Karpas-422 (cell line): Measurements from ENCODE around the gene PHLPP1. TPM values are rescaled to one million over a fixed set of nuclear protein-coding genes. Genes with fewer than 3 reads are reported as not detected.

Source experiments
- DNase-seq: peaks from one replicate; pipeline ENCODE4 v3.0.0-alpha.2; 2015
- H2AFZ ChIP-seq: fragments of 200-600 bp; sonication (generic); 2 replicates; pipeline ENCODE4 v1.6.1; 2014; ENCODE audit warnings: antibody characterized with exemption, low read length, mixed read lengths
- H3K27ac ChIP-seq: fragments of 200-600 bp; sonication (generic); 2 replicates; pipeline ENCODE4 v1.5.1; 2014; ENCODE audit warnings: mild to moderate bottlenecking, low read length, moderate library complexity
- H3K27me3 ChIP-seq: fragments of 200-600 bp; sonication (generic); 2 replicates; pipeline ENCODE4 v1.6.1; 2014; ENCODE audit warnings: low read length, mixed read lengths
- H3K36me3 ChIP-seq: fragments of 200-600 bp; sonication (generic); 2 replicates; pipeline ENCODE4 v1.6.1; 2014; ENCODE audit warnings: low read length, mixed read lengths; ENCODE audit not compliant: insufficient read depth
- H3K4me1 ChIP-seq: fragments of 200-600 bp; sonication (generic); 2 replicates; pipeline ENCODE4 v1.6.1; 2014; ENCODE audit warnings: mild to moderate bottlenecking, low read length, mixed read lengths
- H3K4me2 ChIP-seq: fragments of 200-600 bp; sonication (generic); 2 replicates; pipeline ENCODE4 v1.6.1; 2014; ENCODE audit warnings: low read length, low read depth, mild to moderate bottlenecking; ENCODE audit not compliant: poor library complexity, severe bottlenecking
- H3K4me3 ChIP-seq: fragments of 200-600 bp; sonication (generic); 2 replicates; pipeline ENCODE4 v1.5.1; 2014; ENCODE audit warnings: mild to moderate bottlenecking, antibody characterized with exemption, low read length, mixed read lengths
- H3K79me2 ChIP-seq: fragments of 200-600 bp; sonication (generic); 2 replicates; pipeline ENCODE4 v1.6.1; 2014; ENCODE audit warnings: mild to moderate bottlenecking, low read length, mixed read lengths
- H3K9ac ChIP-seq: fragments of 200-600 bp; sonication (generic); 2 replicates; pipeline ENCODE4 v1.6.0; 2014; ENCODE audit warnings: low read length
- H3K9me2 ChIP-seq: fragments of 200-600 bp; sonication (generic), shearing (Covaris generic); replicated peaks from 2 replicates; pipeline ENCODE4 v1.6.0; 2014; ENCODE audit warnings: mild to moderate bottlenecking, low read length, moderate library complexity; ENCODE audit not compliant: insufficient read depth
- H3K9me3 ChIP-seq: fragments of 300-700, 200-600 bp; sonication (generic); 2 replicates; pipeline ENCODE4 v1.6.1; 2014; ENCODE audit warnings: low read length, mixed read lengths
- H4K20me1 ChIP-seq: fragments of 200-600 bp; sonication (generic); 2 replicates; pipeline ENCODE4 v1.6.1; 2014; ENCODE audit warnings: mild to moderate bottlenecking, antibody characterized with exemption, low read length, low read depth; ENCODE audit not compliant: insufficient read depth
- total RNA-seq: library from RNA; depleted of rRNA; stranded (reverse); fragments of >200 nt; shearing (Covaris generic); gene quantifications from 2 replicates; pipeline ENCODE4 v1.2.3, GENCODE V29; 2014; ENCODE audit warnings: low replicate concordance

PHLPP1 gene
- total RNA-seq, 1 experiment from 2014 or later, result 6.3 TPM

DNA sequence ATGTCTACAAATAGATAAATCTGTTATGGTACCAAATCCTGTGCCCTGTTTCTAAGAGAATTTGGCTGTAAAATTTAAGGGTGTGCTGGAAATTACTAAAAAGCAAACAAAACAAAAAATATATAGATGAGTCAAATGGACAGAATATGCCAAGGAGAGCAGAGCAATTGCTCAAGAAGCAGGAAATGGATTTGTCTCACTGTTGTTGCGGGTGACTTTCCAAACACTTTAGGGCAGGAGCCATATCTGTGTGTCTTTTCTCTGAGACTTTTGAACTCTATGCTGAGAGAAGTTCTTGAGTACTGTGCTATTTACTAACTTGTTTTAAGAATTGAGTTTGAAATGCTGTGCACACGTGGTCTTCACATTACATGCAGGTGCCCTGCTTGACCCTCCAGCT, 221.7 kb downstream of the PHLPP1 start:
- no peak overlapping the region for H3K27ac ChIP-seq
- no peak overlapping the region for H3K9ac ChIP-seq
- H3K4me1 ChIP-seq, result peaks cover 13% of the 10 kb centered on the region
- no peaks in the 10 kb centered on the region for H3K27me3 ChIP-seq
- no peak overlapping the region for H2AFZ ChIP-seq
- no peaks in the 10 kb centered on the region for H3K9me3 ChIP-seq
- no peaks in the 10 kb centered on the region for H3K79me2 ChIP-seq
- H3K36me3 ChIP-seq, result no peaks in the 10 kb centered on the region
- no peaks in the 10 kb centered on the region for H3K9me2 ChIP-seq
- H3K4me3 ChIP-seq, result no peak overlapping the region
- H4K20me1 ChIP-seq, result no peaks in the 10 kb centered on the region
- H3K4me2 ChIP-seq, result no peak overlapping the region
- DNase-seq, result no peak

- H3K4me2 ChIP-seq, result no peak overlapping the region
- no peaks in the 10 kb centered on the region for H3K79me2 ChIP-seq
Measured at GRCh38 chr18:62938006-62938405, 222.7 kb downstream of the PHLPP1 start.

DNA sequence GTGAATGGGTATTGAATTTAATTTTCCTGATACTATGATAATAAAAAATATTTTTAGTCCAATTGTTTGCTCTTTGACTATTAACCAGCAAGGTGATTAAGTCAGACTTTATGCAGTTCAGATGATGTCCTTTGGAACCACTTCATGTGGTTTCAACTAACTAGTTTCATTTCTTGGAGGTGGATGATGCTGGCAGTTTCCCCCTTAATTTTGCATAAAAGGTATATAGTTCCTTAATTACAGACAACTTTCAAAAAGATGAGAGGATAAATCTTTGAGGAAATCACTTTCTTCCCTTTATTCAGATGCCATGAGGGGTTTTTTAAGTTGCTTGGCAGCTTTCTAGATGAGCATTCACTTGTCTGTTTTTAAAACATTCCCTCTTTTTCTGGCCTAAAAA, 223.1 kb downstream of the PHLPP1 start:
- Histone ChIP-seq H3K27me3 (no peaks in the 10 kb centered on the region), H3K9me3 (no peaks in the 10 kb centered on the region), H3K9me2 (no peaks in the 10 kb centered on the region), H3K4me2 (peak overlapping the region; percentile 4), H3K9ac (no peak overlapping the region), H3K27ac (no peak overlapping the region), H3K79me2 (no peaks in the 10 kb centered on the region), H2AFZ (no peak overlapping the region), H3K36me3 (no peaks in the 10 kb centered on the region), H3K4me1 (peaks cover 13% of the 10 kb centered on the region), H3K4me3 (no peak overlapping the region), H4K20me1 (no peaks in the 10 kb centered on the region)
- no peak for DNase-seq

More at GRCh38 chr18:62938006-62938405, 222.7 kb downstream of the PHLPP1 start:
- Histone ChIP-seq H3K9ac (no peak overlapping the region), H3K9me3 (no peaks in the 10 kb centered on the region), H3K27ac (no peak overlapping the region), H2AFZ (no peak overlapping the region), H3K9me2 (no peaks in the 10 kb centered on the region), H3K4me3 (no peak overlapping the region), H3K27me3 (no peaks in the 10 kb centered on the region), H3K4me1 (peaks cover 13% of the 10 kb centered on the region), H4K20me1 (no peaks in the 10 kb centered on the region), H3K36me3 (no peaks in the 10 kb centered on the region)
- DNase-seq, result no peak

- H3K27me3 ChIP-seq, result no peaks in the 10 kb centered on the region
- H3K36me3 ChIP-seq, result no peaks in the 10 kb centered on the region
- no peaks in the 10 kb centered on the region for H3K9me2 ChIP-seq
- no peak overlapping the region for H3K9ac ChIP-seq
- peak overlapping the region; percentile 54; the same call in 1 of the 2 replicates for H2AFZ ChIP-seq
- H3K4me2 ChIP-seq, result peak overlapping the region; percentile 32
- no peak overlapping the region for H3K27ac ChIP-seq
- H3K79me2 ChIP-seq, result no peaks in the 10 kb centered on the region
- no peaks in the 10 kb centered on the region for H3K9me3 ChIP-seq
- DNase-seq, result no peak
- no peak overlapping the region for H3K4me3 ChIP-seq
- H3K4me1 ChIP-seq, result peaks cover 13% of the 10 kb centered on the region
- H4K20me1 ChIP-seq, result no peaks in the 10 kb centered on the region
Measured at GRCh38 chr18:62939433-62939832, 224.1 kb downstream of the PHLPP1 start.

- H3K4me2 ChIP-seq, result no peak overlapping the region
- H3K27ac ChIP-seq, result no peak overlapping the region
- peaks cover 13% of the 10 kb centered on the region for H3K4me1 ChIP-seq
- H3K4me3 ChIP-seq, result no peak overlapping the region
- H3K9me2 ChIP-seq, result no peaks in the 10 kb centered on the region
- no peak overlapping the region for H2AFZ ChIP-seq
- H3K27me3 ChIP-seq, result no peaks in the 10 kb centered on the region
- DNase-seq, result no peak
- H4K20me1 ChIP-seq, result no peaks in the 10 kb centered on the region
- no peaks in the 10 kb centered on the region for H3K9me3 ChIP-seq
- H3K9ac ChIP-seq, result no peak overlapping the region
- no peaks in the 10 kb centered on the region for H3K36me3 ChIP-seq
- no peaks in the 10 kb centered on the region for H3K79me2 ChIP-seq
Measured at GRCh38 chr18:62939926-62940325, 224.6 kb downstream of the PHLPP1 start.

DNA sequence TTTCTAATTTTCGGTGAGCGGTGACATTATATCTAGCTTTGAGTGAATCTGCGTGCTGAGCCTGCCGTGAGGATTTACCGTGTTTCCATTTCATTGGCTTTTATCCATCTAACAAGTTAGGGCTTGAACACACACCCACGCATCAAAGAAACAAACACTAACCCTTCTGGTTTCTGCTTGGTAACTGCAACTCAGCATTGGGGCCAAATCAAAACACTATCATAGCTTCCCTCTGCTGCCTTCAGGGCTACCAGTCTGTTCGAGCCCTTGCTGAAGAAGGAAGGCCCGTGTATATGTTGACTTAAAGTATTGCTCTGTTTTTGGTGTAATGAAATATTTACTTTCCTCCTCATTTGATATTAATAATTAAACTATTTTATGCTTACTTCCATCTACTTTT, 227.2 kb downstream of the PHLPP1 start:
- Histone ChIP-seq H3K4me1 (peaks cover 13% of the 10 kb centered on the region), H3K9me2 (no peaks in the 10 kb centered on the region), H3K79me2 (no peaks in the 10 kb centered on the region), H3K27ac (no peak overlapping the region), H4K20me1 (no peaks in the 10 kb centered on the region), H3K9ac (no peak overlapping the region), H3K27me3 (no peaks in the 10 kb centered on the region), H3K9me3 (no peaks in the 10 kb centered on the region), H3K36me3 (no peaks in the 10 kb centered on the region), H2AFZ (no peak overlapping the region), H3K4me3 (no peak overlapping the region), H3K4me2 (no peak overlapping the region)
- no peak for DNase-seq

GRCh38 chr18:62944454-62944853, 229.1 kb downstream of the PHLPP1 start:
- Histone ChIP-seq H4K20me1 (no peaks in the 10 kb centered on the region), H3K9me2 (no peaks in the 10 kb centered on the region), H3K27ac (no peak overlapping the region), H3K27me3 (no peaks in the 10 kb centered on the region), H3K9ac (no peak overlapping the region), H2AFZ (no peak overlapping the region), H3K4me3 (no peak overlapping the region), H3K4me2 (no peak overlapping the region), H3K9me3 (no peaks in the 10 kb centered on the region), H3K36me3 (no peaks in the 10 kb centered on the region), H3K4me1 (peaks cover 3% of the 10 kb centered on the region), H3K79me2 (no peaks in the 10 kb centered on the region)
- DNase-seq, result no peak

DNA sequence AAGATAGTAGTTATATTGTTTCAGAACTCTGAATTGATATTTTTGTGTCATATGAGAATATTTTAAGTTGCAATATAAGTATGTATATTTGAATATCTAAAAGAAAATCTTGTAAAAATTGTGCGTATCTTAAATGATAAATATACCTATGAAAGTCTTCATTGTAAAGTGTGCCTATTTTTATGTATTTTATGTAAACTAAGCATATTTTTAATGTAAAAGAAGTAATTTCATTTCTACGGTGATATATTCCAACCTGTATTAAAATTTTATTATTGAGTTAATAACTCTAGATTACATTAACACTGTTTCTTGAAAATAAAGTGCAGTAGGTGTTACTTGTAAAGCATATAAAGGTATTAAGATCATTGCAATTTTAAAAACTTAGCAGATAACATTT, 233.4 kb downstream of the PHLPP1 start:
- no peak overlapping the region for H3K4me2 ChIP-seq
- DNase-seq, result no peak
- H3K36me3 ChIP-seq, result no peaks in the 10 kb centered on the region

GRCh38 chr18:62950246-62950645, 234.9 kb downstream of the PHLPP1 start:
- no peaks in the 10 kb centered on the region for H3K27me3 ChIP-seq
- H3K36me3 ChIP-seq, result no peaks in the 10 kb centered on the region
- no peaks in the 10 kb centered on the region for H4K20me1 ChIP-seq
- H3K4me2 ChIP-seq, result no peak overlapping the region
- H3K9ac ChIP-seq, result no peak overlapping the region
- DNase-seq, result no peak
- H3K4me3 ChIP-seq, result no peak overlapping the region
- H3K4me1 ChIP-seq, result no peaks in the 10 kb centered on the region
- no peaks in the 10 kb centered on the region for H3K9me3 ChIP-seq
- H3K27ac ChIP-seq, result no peak overlapping the region
- no peaks in the 10 kb centered on the region for H3K79me2 ChIP-seq
- no peak overlapping the region for H2AFZ ChIP-seq
- H3K9me2 ChIP-seq, result no peaks in the 10 kb centered on the region

More for the DNA sequence above, 233.4 kb downstream of the PHLPP1 start:
- Histone ChIP-seq H3K79me2 (no peaks in the 10 kb centered on the region), H4K20me1 (no peaks in the 10 kb centered on the region), H3K27me3 (no peaks in the 10 kb centered on the region), H3K27ac (no peak overlapping the region), H3K9me2 (no peaks in the 10 kb centered on the region), H3K9me3 (no peaks in the 10 kb centered on the region), H3K9ac (no peak overlapping the region), H3K4me3 (no peak overlapping the region), H3K4me1 (no peaks in the 10 kb centered on the region), H2AFZ (no peak overlapping the region)
